Measurements from ENCODE around the gene ETV3.
A peak's percentile ranks its signal among the peaks of the same experiment; 100 is the strongest.
"Not testable (repeated sequence)": the region's sequence is repeated elsewhere in the genome, so short reads cannot be mapped to it uniquely, and the experiment has no call there.

Gene ETV3

GRCh38 chr1:157112186-157112867 is 25.9 kb downstream of the ETV3 start:
- DNase-seq (ENCODE audit: low spot score): no peak

- no peak for DNase-seq (ENCODE audit: low spot score)
Observed at GRCh38 chr1:157111396-157112165, 26.6 kb downstream of the ETV3 start.

- no peak for DNase-seq (ENCODE audit: low spot score)
Observed at GRCh38 chr1:157110686-157111085, 27.5 kb downstream of the ETV3 start.

- DNase-seq (ENCODE audit: low spot score): no peak
Observed at GRCh38 chr1:157110003-157110402, 28.2 kb downstream of the ETV3 start.

- no peak for DNase-seq (ENCODE audit: low spot score)
Observed at GRCh38 chr1:157108448-157108847, 29.7 kb downstream of the ETV3 start.

- no peak for DNase-seq (ENCODE audit: low spot score)
Observed at GRCh38 chr1:157107702-157108101, 30.5 kb downstream of the ETV3 start.

GRCh38 chr1:157106813-157107189 is 31.4 kb downstream of the ETV3 start:
- DNase-seq (ENCODE audit: low spot score): no peak

- DNase-seq (ENCODE audit: low spot score): peak; percentile 45
Observed at GRCh38 chr1:157105988-157106812, 32.0 kb downstream of the ETV3 start.

- DNase-seq (ENCODE audit: low spot score): no peak
Observed at GRCh38 chr1:157105298-157105987, 32.8 kb downstream of the ETV3 start.

GRCh38 chr1:157104598-157105293 is 33.4 kb downstream of the ETV3 start:
- DNase-seq (ENCODE audit: low spot score): peak; percentile 63

- DNase-seq (ENCODE audit: low spot score): no peak
Observed at GRCh38 chr1:157103268-157103667, 34.9 kb downstream of the ETV3 start.

GRCh38 chr1:157101149-157101548 is 37.0 kb downstream of the ETV3 start:
- no peak for DNase-seq (ENCODE audit: low spot score)

GRCh38 chr1:157099633-157100009 is 38.6 kb downstream of the ETV3 start, which contains the start of gene ETV3L:
TSS of gene ETV3L (minus strand) at chr1:157099808. CDS start at chr1:157099523, 285 bp downstream.
- no peak for DNase-seq (ENCODE audit: low spot score)

- not testable (repeated sequence) for DNase-seq (ENCODE audit: low spot score)
Observed at GRCh38 chr1:157098987-157099632, 39.1 kb downstream of the ETV3 start.

GRCh38 chr1:157098519-157098918 is 39.7 kb downstream of the ETV3 start:
- no peak for DNase-seq (ENCODE audit: low spot score)

- DNase-seq (ENCODE audit: low spot score): no peak
Observed at GRCh38 chr1:157097692-157098091, 40.5 kb downstream of the ETV3 start.

- no peak for DNase-seq (ENCODE audit: low spot score)
Observed at GRCh38 chr1:157096881-157097280, 41.3 kb downstream of the ETV3 start.

GRCh38 chr1:157095551-157095950 is 42.6 kb downstream of the ETV3 start:
- no peak for DNase-seq (ENCODE audit: low spot score)

GRCh38 chr1:157095091-157095490 is 43.1 kb downstream of the ETV3 start:
- DNase-seq (ENCODE audit: low spot score): no peak

- DNase-seq (ENCODE audit: low spot score): no peak
Observed at GRCh38 chr1:157092831-157093230, 45.4 kb downstream of the ETV3 start.
